ENCODE results near the gene PPP2R5D. TPM values are rescaled to one million over a fixed set of nuclear protein-coding genes. Genes with fewer than 3 reads are reported as not detected.

Gene PPP2R5D
- total RNA-seq, 1 experiment from 2014 or later = 53.5 TPM

GRCh38 chr6:42987533-42988451 is 3.4 kb downstream of the PPP2R5D start:
- no peak for TF ChIP-seq CTCF (conservative IDR thresholded peaks at IDR 0.05)

More at GRCh38 chr6:42987533-42988451, 3.4 kb downstream of the PPP2R5D start:
- Histone ChIP-seq H3K4ac (ENCODE audit: low read depth, low read length) (no peak overlapping the region), H4K91ac (ENCODE audit: insufficient read length, low read depth, low read length) (no peak overlapping the region), H3K79me1 (ENCODE audit: insufficient read depth, low read depth, low read length, poor library complexity, severe bottlenecking) (peaks cover 4% of the 10 kb centered on the region), H3K14ac (ENCODE audit: insufficient read depth, low read length) (no peak overlapping the region), H4K5ac (ENCODE audit: insufficient read length, low read depth, low read length) (no peak overlapping the region), H3K23me2 (ENCODE audit: insufficient read length, low read depth, low read length, poor library complexity, severe bottlenecking) (peaks cover 6% of the 10 kb centered on the region), H2BK15ac (ENCODE audit: low read depth, low read length) (no peak overlapping the region), H3K18ac (ENCODE audit: insufficient read length, low read depth, low read length) (no peak overlapping the region), H3K9me3 (ENCODE audit: control insufficient read depth, low read depth, low read length) (no peaks in the 10 kb centered on the region), H2BK5ac (ENCODE audit: insufficient read length, low read length) (no peak overlapping the region), H3K56ac (ENCODE audit: insufficient read length, low read depth, low read length) (no peak overlapping the region), H2BK120ac (ENCODE audit: low read depth, low read length, poor library complexity, severe bottlenecking) (no peak overlapping the region), H3K4me2 (ENCODE audit: insufficient read depth, insufficient read length, low read length) (no peak overlapping the region), H4K20me1 (ENCODE audit: control insufficient read depth, insufficient read depth, insufficient read length) (no peaks in the 10 kb centered on the region), H3K9ac (ENCODE audit: extremely low read depth, insufficient read length, low read length) (no peak overlapping the region), H4K8ac (replicated peaks; ENCODE audit: insufficient read length, low read depth, low read length) (no peak overlapping the region), H3K23ac (ENCODE audit: insufficient read length, low read depth, low read length) (no peak overlapping the region), H2BK12ac (ENCODE audit: insufficient read length, low read depth, low read length) (no peak overlapping the region), H3T11ph (ENCODE audit: low read length) (no peak overlapping the region), H2AFZ (ENCODE audit: low read length) (no peak overlapping the region), H2BK20ac (ENCODE audit: low read depth, low read length, poor library complexity, severe bottlenecking) (no peak overlapping the region), H3K79me2 (ENCODE audit: insufficient read depth, low read length) (no peaks in the 10 kb centered on the region; the same call in 1 of the 2 replicates), H3K27me3 (ENCODE audit: insufficient read depth, low read length) (no peaks in the 10 kb centered on the region), H3K27ac (ENCODE audit: insufficient read length, low read depth, low read length) (no peak overlapping the region), H3K4me1 (ENCODE audit: insufficient read depth, low read length) (no peaks in the 10 kb centered on the region), H2AK5ac (ENCODE audit: insufficient read length, low read length) (no peak overlapping the region)
- no peak for DNase-seq
- Mint-ChIP-seq H3K9me3 (no peaks in the 10 kb centered on the region), H3K4me3 (no peak overlapping the region), H3K36me3 (ENCODE audit: insufficient read depth in 1 of 3, low read depth in 3 of 3) (peaks cover 12 to 42% (median 26%) of the 10 kb centered on the region in 3 experiments), H3K4me1 (peaks cover 20 to 28% of the 10 kb centered on the region in 2 experiments), H3K27ac (peak overlapping the region in 2 of 3 experiments; percentile 14 to 17; a peak in 2 of 7 replicates), H3K27me3 (ENCODE audit: low read depth) (no peaks in the 10 kb centered on the region; the same call in 1 of the 2 replicates)
- WGBS (ENCODE audit: extremely low coverage, insufficient read length, low lambda C conversion rate) = no CpG with 5 or more reads among the region's 5 CpGs

Data from H9 (cell line).